ENCODE measurements around the gene G2E3.

The G2E3 gene

GRCh38 chr14:30521899-30522736 lies 36.8 kb upstream of the G2E3 start:
- peak; percentile 25 to 62 (median 52) for DNase-seq
- peaks cover 0 to 5% (median 2%) of the 10 kb centered on the region in 4 experiments for H3K4me1 ChIP-seq (ENCODE audit: control extremely low read depth in 1 of 4, control insufficient read depth in 4 of 4, insufficient read depth in 4 of 4, low read length in 3 of 4)
- ChIA-PET CTCF (interaction anchor here (0.6 to 1.4 kb wide), 4 partner anchors 10 to 814 kb away, joined by 3 to 4 read pairs (median 3); no protein-coding TSS in a partner anchor), POLR2A (no interaction called here)
- WGBS (ENCODE audit: insufficient coverage), result 68% methylated on average over 2 of the region's 9 CpGs
- H3K4me3 ChIP-seq (ENCODE audit: control insufficient read depth in 1 of 7, extremely low read depth in 1 of 7, insufficient read depth in 4 of 7, low read depth in 2 of 7, low read length in 6 of 7), result no peak overlapping the region
- no peaks in the 10 kb centered on the region for H3K27me3 ChIP-seq (replicated peaks in 2 of 5; ENCODE audit: control insufficient read depth in 4 of 5, insufficient read depth in 5 of 5, low read length in 4 of 5)
- H3K9me3 ChIP-seq (ENCODE audit: control extremely low read depth in 1 of 5, control insufficient read depth in 4 of 5, insufficient read depth in 2 of 5, low read depth in 1 of 5, low read length in 4 of 5), result no peaks in the 10 kb centered on the region
- no peak overlapping the region for H3K27ac ChIP-seq (ENCODE audit: insufficient read depth in 1 of 2, low read depth in 1 of 2, low read length in 2 of 2, poor library complexity in 1 of 2, severe bottlenecking in 2 of 2)
- H3K36me3 ChIP-seq (ENCODE audit: control insufficient read depth in 4 of 4, insufficient read depth in 4 of 4, low read length in 3 of 4), result no peaks in the 10 kb centered on the region

GRCh38 chr14:30525833-30526232 lies 33.1 kb upstream of the G2E3 start:
- WGBS (ENCODE audit: insufficient coverage), result no CpG with 5 or more reads among the region's 2 CpGs
- H3K4me3 ChIP-seq (ENCODE audit: control insufficient read depth in 1 of 7, extremely low read depth in 1 of 7, insufficient read depth in 4 of 7, low read depth in 2 of 7, low read length in 6 of 7), result no peak overlapping the region
- no peak overlapping the region for H3K27ac ChIP-seq (ENCODE audit: insufficient read depth in 1 of 2, low read depth in 1 of 2, low read length in 2 of 2, poor library complexity in 1 of 2, severe bottlenecking in 2 of 2)
- H3K36me3 ChIP-seq (ENCODE audit: control insufficient read depth in 4 of 4, insufficient read depth in 4 of 4, low read length in 3 of 4), result no peaks in the 10 kb centered on the region
- H3K9me3 ChIP-seq (ENCODE audit: control extremely low read depth in 1 of 5, control insufficient read depth in 4 of 5, insufficient read depth in 2 of 5, low read depth in 1 of 5, low read length in 4 of 5), result peaks cover 0 to 3% (median 0%) of the 10 kb centered on the region in 5 experiments
- no peak for DNase-seq
- no peaks in the 10 kb centered on the region for H3K27me3 ChIP-seq (replicated peaks in 2 of 5; ENCODE audit: control insufficient read depth in 4 of 5, insufficient read depth in 5 of 5, low read length in 4 of 5)
- ChIA-PET POLR2A (no interaction called here), CTCF (interaction anchor here (0.6 kb wide), 1 partner anchor 1544 kb away, joined by 3 read pairs; no protein-coding TSS in a partner anchor)
- peaks cover 0 to 5% (median 2%) of the 10 kb centered on the region in 4 experiments for H3K4me1 ChIP-seq (ENCODE audit: control extremely low read depth in 1 of 4, control insufficient read depth in 4 of 4, insufficient read depth in 4 of 4, low read length in 3 of 4)

GRCh38 chr14:30527196-30527595 lies 31.8 kb upstream of the G2E3 start:
- H3K4me1 ChIP-seq (ENCODE audit: control extremely low read depth in 1 of 4, control insufficient read depth in 4 of 4, insufficient read depth in 4 of 4, low read length in 3 of 4), result peaks cover 0 to 3% (median 1%) of the 10 kb centered on the region in 4 experiments
- no peaks in the 10 kb centered on the region for H3K36me3 ChIP-seq (ENCODE audit: control insufficient read depth in 4 of 4, insufficient read depth in 4 of 4, low read length in 3 of 4)
- no peak overlapping the region for H3K4me3 ChIP-seq (ENCODE audit: control insufficient read depth in 1 of 7, extremely low read depth in 1 of 7, insufficient read depth in 4 of 7, low read depth in 2 of 7, low read length in 6 of 7)
- CTCF ChIA-PET, result no interaction called here
- peaks cover 0 to 3% (median 0%) of the 10 kb centered on the region in 5 experiments for H3K9me3 ChIP-seq (ENCODE audit: control extremely low read depth in 1 of 5, control insufficient read depth in 4 of 5, insufficient read depth in 2 of 5, low read depth in 1 of 5, low read length in 4 of 5)
- no peaks in the 10 kb centered on the region for H3K27me3 ChIP-seq (replicated peaks in 2 of 5; ENCODE audit: control insufficient read depth in 4 of 5, insufficient read depth in 5 of 5, low read length in 4 of 5)
- DNase-seq, result peak in 2 of 3 donors; percentile 15 to 24
- POLR2A ChIA-PET, result no interaction called here
- WGBS (ENCODE audit: insufficient coverage), result 100% methylated on average over 3 of the region's 7 CpGs
- no peak overlapping the region for H3K27ac ChIP-seq (ENCODE audit: insufficient read depth in 1 of 2, low read depth in 1 of 2, low read length in 2 of 2, poor library complexity in 1 of 2, severe bottlenecking in 2 of 2)

- H3K4me3 ChIP-seq (ENCODE audit: control insufficient read depth in 1 of 7, extremely low read depth in 1 of 7, insufficient read depth in 4 of 7, low read depth in 2 of 7, low read length in 6 of 7), result no peak overlapping the region
- no peaks in the 10 kb centered on the region for H3K4me1 ChIP-seq (ENCODE audit: control extremely low read depth in 1 of 4, control insufficient read depth in 4 of 4, insufficient read depth in 4 of 4, low read length in 3 of 4)
- H3K27ac ChIP-seq (ENCODE audit: insufficient read depth in 1 of 2, low read depth in 1 of 2, low read length in 2 of 2, poor library complexity in 1 of 2, severe bottlenecking in 2 of 2), result no peak overlapping the region
- H3K36me3 ChIP-seq (ENCODE audit: control insufficient read depth in 4 of 4, insufficient read depth in 4 of 4, low read length in 3 of 4), result no peaks in the 10 kb centered on the region
- POLR2A ChIA-PET, result no interaction called here
- WGBS (ENCODE audit: insufficient coverage), result 100% methylated on average over 4 of the region's 5 CpGs
- H3K27me3 ChIP-seq (replicated peaks in 2 of 5; ENCODE audit: control insufficient read depth in 4 of 5, insufficient read depth in 5 of 5, low read length in 4 of 5), result no peaks in the 10 kb centered on the region
- no peak for DNase-seq
- CTCF ChIA-PET, result no interaction called here
- peaks cover 0 to 3% (median 0%) of the 10 kb centered on the region in 5 experiments for H3K9me3 ChIP-seq (ENCODE audit: control extremely low read depth in 1 of 5, control insufficient read depth in 4 of 5, insufficient read depth in 2 of 5, low read depth in 1 of 5, low read length in 4 of 5)
Measured at GRCh38 chr14:30528119-30528518, 30.8 kb upstream of the G2E3 start.

- CTCF ChIA-PET, result no interaction called here
Measured at GRCh38 chr14:30528778-30529642, 29.9 kb upstream of the G2E3 start.

GRCh38 chr14:30532264-30532663 lies 26.7 kb upstream of the G2E3 start:
- no peak for DNase-seq
- Histone ChIP-seq H3K36me3 (ENCODE audit: control insufficient read depth in 4 of 4, insufficient read depth in 4 of 4, low read length in 3 of 4) (no peaks in the 10 kb centered on the region), H3K4me1 (ENCODE audit: control extremely low read depth in 1 of 4, control insufficient read depth in 4 of 4, insufficient read depth in 4 of 4, low read length in 3 of 4) (no peaks in the 10 kb centered on the region), H3K9me3 (ENCODE audit: control extremely low read depth in 1 of 5, control insufficient read depth in 4 of 5, insufficient read depth in 2 of 5, low read depth in 1 of 5, low read length in 4 of 5) (peaks cover 0 to 1% (median 0%) of the 10 kb centered on the region in 5 experiments), H3K27me3 (replicated peaks in 2 of 5; ENCODE audit: control insufficient read depth in 4 of 5, insufficient read depth in 5 of 5, low read length in 4 of 5) (no peaks in the 10 kb centered on the region), H3K27ac (ENCODE audit: insufficient read depth in 1 of 2, low read depth in 1 of 2, low read length in 2 of 2, poor library complexity in 1 of 2, severe bottlenecking in 2 of 2) (no peak overlapping the region), H3K4me3 (ENCODE audit: control insufficient read depth in 1 of 7, extremely low read depth in 1 of 7, insufficient read depth in 4 of 7, low read depth in 2 of 7, low read length in 6 of 7) (no peak overlapping the region)
- ChIA-PET POLR2A (no interaction called here), CTCF (interaction anchor here (1.0 to 1.2 kb wide), 2 partner anchors 10 to 13 kb away, joined by 3 read pairs; no protein-coding TSS in a partner anchor)
- WGBS (ENCODE audit: insufficient coverage), result 98% methylated on average over 5 of the region's 5 CpGs

More at GRCh38 chr14:30528778-30529642, 29.9 kb upstream of the G2E3 start:
- H3K27ac ChIP-seq (ENCODE audit: insufficient read depth in 1 of 2, low read depth in 1 of 2, low read length in 2 of 2, poor library complexity in 1 of 2, severe bottlenecking in 2 of 2), result no peak overlapping the region
- H3K9me3 ChIP-seq (ENCODE audit: control extremely low read depth in 1 of 5, control insufficient read depth in 4 of 5, insufficient read depth in 2 of 5, low read depth in 1 of 5, low read length in 4 of 5), result peaks cover 0 to 3% (median 0%) of the 10 kb centered on the region in 5 experiments
- 97% methylated on average over 6 of the region's 12 CpGs for WGBS (ENCODE audit: insufficient coverage)
- no peaks in the 10 kb centered on the region for H3K4me1 ChIP-seq (ENCODE audit: control extremely low read depth in 1 of 4, control insufficient read depth in 4 of 4, insufficient read depth in 4 of 4, low read length in 3 of 4)
- DNase-seq, result no peak
- no peaks in the 10 kb centered on the region for H3K36me3 ChIP-seq (ENCODE audit: control insufficient read depth in 4 of 4, insufficient read depth in 4 of 4, low read length in 3 of 4)
- no peak overlapping the region for H3K4me3 ChIP-seq (ENCODE audit: control insufficient read depth in 1 of 7, extremely low read depth in 1 of 7, insufficient read depth in 4 of 7, low read depth in 2 of 7, low read length in 6 of 7)
- no peaks in the 10 kb centered on the region for H3K27me3 ChIP-seq (replicated peaks in 2 of 5; ENCODE audit: control insufficient read depth in 4 of 5, insufficient read depth in 5 of 5, low read length in 4 of 5)
- POLR2A ChIA-PET, result no interaction called here
